PFSK-1 (cell line): ENCODE measurements around the gene ICA1.

ENCODE experiments used
- FOXP2 ChIP-seq: optimal IDR thresholded peaks from 2 replicates; pipeline ENCODE3; 2011; ENCODE audit warnings: borderline replicate concordance, control low read depth, inconsistent platforms; ENCODE audit not compliant: insufficient read depth; ENCODE audit errors: extremely low read length, extremely low read depth
- POLR2AphosphoS5 ChIP-seq: IDR thresholded peaks from 2 replicates; pipeline ENCODE4 v1.6.1; 2012; ENCODE audit warnings: low read depth, mild to moderate bottlenecking, control low read depth, low read length, moderate library complexity
- REST ChIP-seq, 2 experiments: IDR thresholded peaks; 2 replicates each; pipeline versions ENCODE4 v1.6.1 to v1.8.0; 2011 to 2012; ENCODE audit warnings: low read depth in 2 of 2, low read length in 2 of 2, control low read depth in 1 of 2, inconsistent platforms in 1 of 2, mild to moderate bottlenecking in 1 of 2, moderate library complexity in 1 of 2; ENCODE audit not compliant: insufficient read depth in 1 of 2
- SIN3A ChIP-seq: IDR thresholded peaks from 2 replicates; pipeline ENCODE4 v1.6.1; 2012; ENCODE audit warnings: mild to moderate bottlenecking, low read length, moderate library complexity, borderline replicate concordance; ENCODE audit not compliant: insufficient read depth
- TAF1 ChIP-seq: IDR thresholded peaks from 2 replicates; pipeline ENCODE4 v1.6.1; 2012; ENCODE audit warnings: low read length, control low read depth, borderline replicate concordance; ENCODE audit not compliant: insufficient read depth

Gene ICA1

DNA sequence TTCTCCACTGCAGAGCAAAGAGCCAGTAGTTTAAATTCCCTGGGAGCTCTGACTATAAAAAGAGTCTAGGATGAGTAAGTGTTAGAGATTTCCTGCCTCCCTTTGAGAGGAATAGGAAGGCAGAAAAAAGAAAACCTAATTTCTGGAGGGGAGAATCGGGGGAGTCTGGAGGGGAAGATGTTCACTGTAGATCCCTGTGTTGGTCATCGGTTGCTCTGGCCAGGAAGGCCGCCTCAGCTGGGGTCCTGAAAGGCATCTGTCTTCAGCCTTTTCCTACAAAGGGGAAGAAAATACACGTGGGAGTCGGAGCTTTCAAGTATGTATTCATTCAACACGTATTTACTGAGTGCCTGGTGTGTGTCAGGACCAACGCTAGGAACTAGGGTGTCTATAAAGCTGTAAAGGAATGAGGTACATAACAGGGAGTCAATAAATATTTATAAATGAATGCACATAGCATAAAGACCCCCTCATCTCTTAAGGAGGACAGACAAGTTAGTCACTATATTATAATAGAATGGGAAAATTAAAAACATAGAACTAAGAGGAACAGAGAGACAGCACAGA, 101.1 kb downstream of the ICA1 start:
- TF ChIP-seq SIN3A, result no peak
- TF ChIP-seq FOXP2, result no peak
- no peak for TF ChIP-seq POLR2AphosphoS5
- TF ChIP-seq REST (IDR thresholded peaks at IDR 0.05; ENCODE audit: insufficient read depth in 1 of 2, low read depth in 2 of 2, low read length in 2 of 2), result no peak
- no peak for TF ChIP-seq TAF1

- TF ChIP-seq TAF1 (no peak), SIN3A (no peak), FOXP2 (no peak), POLR2AphosphoS5 (no peak), REST (IDR thresholded peaks at IDR 0.05; ENCODE audit: insufficient read depth in 1 of 2, low read depth in 2 of 2, low read length in 2 of 2) (no peak)
These were observed 101.7 kb downstream of the ICA1 start for GRCh38 chr7:8160250-8160649.

DNA sequence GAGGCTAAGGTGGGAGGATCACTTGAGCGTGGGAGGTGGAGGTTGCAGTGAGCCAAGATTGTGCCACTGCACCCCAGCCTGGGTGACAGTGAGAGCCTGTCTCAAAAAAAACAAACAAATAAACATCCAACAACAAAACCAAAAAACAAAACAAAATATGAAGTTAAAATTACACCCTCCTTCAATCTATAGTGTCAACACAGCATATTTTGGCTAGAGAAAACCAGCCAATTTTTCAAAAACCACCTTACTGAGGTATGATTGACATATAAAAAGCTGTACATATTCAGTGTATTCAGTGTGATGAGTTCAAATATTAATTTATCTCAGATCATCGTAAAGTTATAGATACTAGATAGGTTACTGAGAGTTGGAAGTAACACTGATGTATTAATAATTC, 102.4 kb downstream of the ICA1 start:
- TF ChIP-seq SIN3A, result no peak
- no peak for TF ChIP-seq POLR2AphosphoS5
- TF ChIP-seq TAF1, result no peak
- TF ChIP-seq REST (IDR thresholded peaks at IDR 0.05; ENCODE audit: insufficient read depth in 1 of 2, low read depth in 2 of 2, low read length in 2 of 2), result no peak
- no peak for TF ChIP-seq FOXP2

- TF ChIP-seq POLR2AphosphoS5, result no peak
- no peak for TF ChIP-seq REST (IDR thresholded peaks at IDR 0.05; ENCODE audit: insufficient read depth in 1 of 2, low read depth in 2 of 2, low read length in 2 of 2)
- no peak for TF ChIP-seq FOXP2
These were observed 104.7 kb downstream of the ICA1 start for GRCh38 chr7:8157296-8157695.

DNA sequence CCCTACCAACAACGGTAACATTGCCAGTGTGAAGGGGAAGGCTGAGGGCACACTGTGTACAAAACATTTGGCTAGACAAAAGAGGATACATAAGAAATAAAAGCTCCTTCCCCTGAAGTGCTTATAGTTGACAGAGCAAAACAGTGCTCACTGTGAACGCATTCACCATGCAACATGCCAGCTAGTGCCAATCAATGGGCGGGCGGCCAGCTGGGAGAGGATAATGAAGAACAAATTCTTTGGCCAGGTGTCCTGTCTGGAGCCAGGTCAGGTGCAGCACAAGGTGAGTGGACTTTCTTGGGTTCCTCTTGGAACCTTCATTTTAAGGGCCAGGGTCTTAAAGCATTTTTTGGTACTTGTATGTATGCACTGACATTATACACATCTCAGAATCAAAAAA, 106.1 kb downstream of the ICA1 start:
- no peak for TF ChIP-seq TAF1
- no peak for TF ChIP-seq REST (IDR thresholded peaks at IDR 0.05; ENCODE audit: insufficient read depth in 1 of 2, low read depth in 2 of 2, low read length in 2 of 2)
- no peak for TF ChIP-seq POLR2AphosphoS5
- TF ChIP-seq SIN3A, result no peak
- no peak for TF ChIP-seq FOXP2
